ENCODE data around the gene CMBL.

DNA sequence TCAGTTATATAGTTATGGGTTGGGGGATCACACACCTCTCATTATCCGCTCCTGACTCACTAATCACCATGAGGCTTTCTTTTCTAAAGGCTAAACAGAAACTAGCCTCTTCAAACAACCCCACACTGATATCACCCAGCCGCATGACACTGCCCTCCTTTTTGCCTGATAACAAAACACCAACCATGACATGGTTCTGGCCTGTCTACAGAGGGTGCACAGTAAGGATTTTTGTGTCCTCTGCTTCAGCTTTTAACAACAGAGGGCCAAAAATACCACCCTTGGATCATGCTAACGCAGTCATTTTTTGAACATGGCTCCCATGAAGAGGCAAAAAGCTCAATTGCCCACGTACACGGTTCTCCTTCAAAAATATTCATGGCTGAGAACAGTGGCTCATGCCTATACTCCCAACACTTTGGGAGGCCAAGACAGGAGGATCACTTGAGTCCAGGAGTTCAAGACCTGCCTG is 4.0 kb downstream of the CMBL start:
- TF ChIP-seq EZH2 (IDR thresholded peaks at IDR 0.05) (no peak), POLR2AphosphoS5 (IDR thresholded peaks at IDR 0.05; ENCODE audit: borderline replicate concordance, low read depth, low read length) (no peak)
